Breast epithelium (tissue), 3 donors: ENCODE measurements around the gene HOXA2.

Experiments
- POLR2AphosphoS5 ChIP-seq, 3 donors: sonication (generic); formaldehyde crosslinking; IDR thresholded peaks; one replicate each; pipeline ENCODE4 v1.6.1; 2017; ENCODE audit warnings: antibody characterized with exemption in 3 of 3
- TF ChIP-seq, protein P1 (sequence below), 3 donors: fragments of 450-650 bp; IDR thresholded peaks; one replicate each; pipeline ENCODE4 v1.5.1; 2016 to 2017; ENCODE audit warnings: antibody characterized with exemption in 3 of 3, mild to moderate bottlenecking in 3 of 3, moderate library complexity in 3 of 3

DNA sequence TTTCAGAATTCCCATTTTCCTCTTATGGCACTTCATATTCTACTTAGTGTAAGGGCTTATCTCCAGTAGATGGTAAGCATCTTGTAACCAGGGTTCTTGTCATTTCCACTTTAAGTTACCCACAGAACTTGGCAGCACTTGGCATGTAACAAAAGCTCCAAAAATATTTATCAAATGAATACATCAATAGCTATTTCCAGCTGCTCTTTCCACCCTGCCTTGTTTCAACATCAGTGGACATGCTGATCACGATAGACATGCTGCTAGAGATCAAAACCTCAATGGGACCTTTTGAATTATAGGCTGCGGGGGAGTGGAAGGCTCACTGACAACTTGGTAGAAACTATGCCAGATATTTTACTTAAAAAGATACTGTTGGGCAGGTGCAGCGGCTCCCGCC is 39.5 kb downstream of the HOXA2 start:
- TF ChIP-seq, protein P1, sequence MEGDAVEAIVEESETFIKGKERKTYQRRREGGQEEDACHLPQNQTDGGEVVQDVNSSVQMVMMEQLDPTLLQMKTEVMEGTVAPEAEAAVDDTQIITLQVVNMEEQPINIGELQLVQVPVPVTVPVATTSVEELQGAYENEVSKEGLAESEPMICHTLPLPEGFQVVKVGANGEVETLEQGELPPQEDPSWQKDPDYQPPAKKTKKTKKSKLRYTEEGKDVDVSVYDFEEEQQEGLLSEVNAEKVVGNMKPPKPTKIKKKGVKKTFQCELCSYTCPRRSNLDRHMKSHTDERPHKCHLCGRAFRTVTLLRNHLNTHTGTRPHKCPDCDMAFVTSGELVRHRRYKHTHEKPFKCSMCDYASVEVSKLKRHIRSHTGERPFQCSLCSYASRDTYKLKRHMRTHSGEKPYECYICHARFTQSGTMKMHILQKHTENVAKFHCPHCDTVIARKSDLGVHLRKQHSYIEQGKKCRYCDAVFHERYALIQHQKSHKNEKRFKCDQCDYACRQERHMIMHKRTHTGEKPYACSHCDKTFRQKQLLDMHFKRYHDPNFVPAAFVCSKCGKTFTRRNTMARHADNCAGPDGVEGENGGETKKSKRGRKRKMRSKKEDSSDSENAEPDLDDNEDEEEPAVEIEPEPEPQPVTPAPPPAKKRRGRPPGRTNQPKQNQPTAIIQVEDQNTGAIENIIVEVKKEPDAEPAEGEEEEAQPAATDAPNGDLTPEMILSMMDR (IDR thresholded peaks at IDR 0.05) = no peak
- TF ChIP-seq POLR2AphosphoS5 (IDR thresholded peaks at IDR 0.05) = no peak
